GM18520 (cell line): ENCODE data around the gene DCP1B.

Experiments used
- ATAC-seq: cut with Tn5 transposase; IDR thresholded peaks from one replicate; pipeline ENCODE4 v1.9.1; 2021; ENCODE audit not compliant: unreplicated experiment

Gene DCP1B

DNA sequence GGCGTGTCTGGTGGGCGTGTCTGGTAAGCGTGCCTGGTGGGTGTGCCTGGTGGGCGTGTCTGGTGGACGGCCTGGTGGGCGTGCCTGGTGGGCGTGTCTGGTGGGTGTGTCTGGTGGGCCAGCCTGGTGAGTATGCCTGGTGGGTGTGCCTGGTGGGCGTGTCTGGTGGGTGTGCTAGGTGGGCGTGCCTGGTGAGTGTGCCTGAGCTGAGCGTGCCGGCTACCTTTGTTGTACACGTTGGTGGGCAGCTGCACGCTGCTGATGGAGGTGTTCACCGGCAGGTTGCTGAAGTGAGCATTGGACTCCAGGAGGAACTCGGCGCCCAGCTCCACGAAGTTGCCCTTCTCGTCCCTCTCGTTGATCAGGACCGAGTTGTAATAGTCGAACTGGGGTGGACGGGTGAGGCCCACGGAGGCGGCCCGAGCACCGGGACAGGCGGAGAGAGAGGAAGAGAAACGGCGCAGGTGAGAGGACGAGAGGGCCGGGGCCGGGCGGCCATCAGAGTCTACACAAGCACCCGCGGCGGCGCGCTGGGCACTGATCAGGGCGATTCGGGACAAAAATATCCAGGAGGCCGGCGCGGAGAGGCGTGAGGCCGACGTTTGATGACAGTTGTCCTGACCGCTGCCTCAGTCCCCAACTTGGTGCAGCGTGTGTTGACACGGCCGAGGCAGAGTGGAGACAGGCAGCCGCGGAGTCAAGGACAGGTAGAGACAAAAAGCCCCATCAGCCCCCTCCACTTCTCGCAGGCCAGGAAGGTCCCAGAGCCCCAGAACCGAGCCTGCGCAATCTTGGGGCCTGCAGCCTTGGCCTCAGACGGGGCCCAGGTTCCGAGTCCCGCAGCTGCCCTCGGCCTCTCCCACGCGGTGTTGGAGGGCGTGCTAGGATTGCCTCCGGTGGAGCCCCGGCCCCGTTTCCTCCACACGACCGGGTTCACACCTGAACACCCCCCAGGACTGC lies 96.3 kb downstream of the DCP1B start:
- ATAC-seq: no peak

DNA sequence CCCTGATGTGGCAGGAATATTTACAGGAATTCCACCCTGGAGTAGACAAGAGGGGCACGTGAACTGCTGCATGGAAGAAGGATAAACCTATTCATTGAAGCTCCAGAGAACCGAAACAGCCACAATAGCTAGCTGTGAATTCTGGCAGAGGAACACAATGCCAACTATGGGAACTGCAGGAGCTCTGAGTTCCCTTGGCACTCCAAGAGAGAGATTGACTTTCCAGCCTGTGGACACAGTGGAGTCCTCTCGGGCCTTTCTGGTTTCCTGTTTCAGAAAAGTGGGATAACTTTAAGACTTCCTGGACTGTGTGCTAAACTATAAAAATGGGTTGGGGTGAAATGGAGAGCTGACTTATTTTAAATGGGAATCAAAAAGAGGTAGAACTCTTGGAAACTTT lies 97.7 kb downstream of the DCP1B start:
- ATAC-seq: no peak

DNA sequence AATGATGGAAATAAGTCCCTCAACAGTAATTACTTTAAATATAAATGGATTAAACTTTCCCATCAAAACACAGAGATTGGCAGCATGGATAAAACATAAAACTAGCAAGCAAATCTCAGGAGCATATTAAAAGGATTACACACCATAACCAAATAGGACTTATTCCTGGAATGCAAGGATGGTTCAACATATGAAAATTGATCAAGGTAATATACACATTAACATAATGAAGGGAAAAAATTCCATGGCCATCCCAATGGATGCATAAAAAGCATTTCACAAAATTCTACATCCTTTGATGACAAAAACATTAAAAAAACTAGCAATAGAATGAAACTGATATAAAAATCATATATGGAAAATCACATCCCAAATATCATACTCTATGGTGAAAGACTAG lies 99.4 kb downstream of the DCP1B start:
- ATAC-seq: no peak

DNA sequence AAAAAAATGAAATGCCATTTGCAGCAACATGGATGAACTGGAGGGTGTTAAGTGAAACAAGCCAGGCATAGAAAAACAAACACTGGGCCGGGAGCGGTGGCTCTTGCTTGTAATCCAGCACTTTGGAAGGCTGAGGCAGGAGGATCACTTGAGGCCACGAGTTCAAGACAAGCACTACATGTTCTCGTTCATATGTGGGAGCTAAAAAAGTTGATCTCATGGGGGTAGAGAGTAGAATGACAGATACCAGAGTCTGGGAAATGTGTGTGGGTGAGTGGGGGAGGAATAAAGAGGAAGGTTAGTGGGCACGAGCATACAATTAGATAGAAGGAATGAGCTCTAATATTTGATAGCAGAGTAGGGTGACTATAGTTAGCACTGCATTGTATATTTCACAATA lies 107.3 kb downstream of the DCP1B start:
- no peak for ATAC-seq
